ENCODE measurements around the gene SUSD3. TPM values are rescaled to one million over a fixed set of nuclear protein-coding genes. Genes with fewer than 3 reads are reported as not detected.

Gene SUSD3
- total and polyA plus RNA-seq, 2 of the 4 experiments (the other 2 are of a cell fraction), result 0.54 to 1.5 TPM

DNA sequence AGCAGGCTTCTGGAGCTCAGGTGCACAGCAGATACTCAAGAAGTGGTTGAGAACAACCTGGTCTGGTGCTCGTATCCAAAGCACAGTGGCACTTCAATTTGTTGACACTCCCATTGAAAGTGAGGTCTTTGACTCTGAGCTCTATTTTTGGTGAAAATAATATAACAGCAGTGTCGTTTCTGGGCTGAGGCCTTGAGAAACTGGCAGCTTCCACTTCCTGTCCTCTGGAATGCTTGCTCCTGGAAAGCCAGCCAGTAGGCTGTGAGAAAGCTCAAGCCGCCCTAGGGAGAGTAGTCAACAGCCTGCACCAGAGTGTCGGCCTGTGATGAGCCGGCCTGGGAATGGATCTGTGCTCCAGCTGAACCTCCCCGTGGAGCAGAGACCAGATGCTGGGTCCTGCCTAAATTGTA, 6.8 kb upstream of the SUSD3 start:
- no peak overlapping the region for H3K4me3 ChIP-seq (ENCODE audit: insufficient read depth, low read depth, low read length)
- H3K23ac ChIP-seq (ENCODE audit: low read depth, low read length), result no peak overlapping the region
- no peak overlapping the region for H3K4me2 ChIP-seq (ENCODE audit: low read depth, low read length)
- no peak overlapping the region for H2BK5ac ChIP-seq (ENCODE audit: low read depth, low read length, poor library complexity, severe bottlenecking)
- peaks cover 25% of the 10 kb centered on the region for H3K27me3 ChIP-seq (ENCODE audit: control insufficient read depth, insufficient read depth, low read length)
- POLR2A ChIA-PET (ENCODE audit: unreplicated experiment), result no interaction called here
- H4K5ac ChIP-seq (ENCODE audit: low read depth, low read length), result no peak overlapping the region
- dilution Hi-C loops (cut with HindIII; ENCODE audit: low sequenced_read_pairs, unreplicated experiment) (no loop called here), intact Hi-C loops (cut with micrococcal nuclease) (no loop called here), in situ Hi-C loops (cut with MboI; ENCODE audit: low sequenced_read_pairs) (no loop called here)
- H3K18ac ChIP-seq (ENCODE audit: low read depth, low read length), result no peak overlapping the region
- DNase-seq (peak; percentile 33), ATAC-seq (ENCODE audit: low read depth) (peak; percentile 70)
- H2BK15ac ChIP-seq (ENCODE audit: low read depth, low read length), result no peak overlapping the region
- no peaks in the 10 kb centered on the region for H3K4me1 ChIP-seq (ENCODE audit: control insufficient read depth, insufficient read depth, low read length)
- no peak overlapping the region for H2AFZ ChIP-seq (replicated peaks; ENCODE audit: low read length, poor library complexity)
- no peak overlapping the region for H2AK5ac ChIP-seq (ENCODE audit: low read depth, low read length)
- H2BK20ac ChIP-seq (ENCODE audit: low read depth, low read length), result no peak overlapping the region
- H3K14ac ChIP-seq (replicated peaks; ENCODE audit: low read depth, low read length), result no peak overlapping the region
- no TSS peak for BruUV-seq (replicated peaks)
- H4K8ac ChIP-seq (ENCODE audit: low read depth in 2 of 2, low read length in 2 of 2), result no peak overlapping the region
- WGBS, 2 experiments (ENCODE audit: extremely low coverage in 2 of 2, insufficient read length in 1 of 2), result 20% methylated on average over 1 of the region's 6 CpGs; no CpG with 5 or more reads in 1 of the 2 experiments
- H3K4ac ChIP-seq (ENCODE audit: low read depth, low read length), result no peak overlapping the region
- H3K56ac ChIP-seq (ENCODE audit: extremely low read depth, insufficient read depth, low read length), result no peak overlapping the region
- no peak overlapping the region for H2BK120ac ChIP-seq (ENCODE audit: low read depth, low read length)
- no peaks in the 10 kb centered on the region for H3K79me1 ChIP-seq (ENCODE audit: low read depth in 1 of 2, low read length in 2 of 2)
- no peaks in the 10 kb centered on the region for H3K36me3 ChIP-seq (ENCODE audit: control insufficient read depth, insufficient read depth, low read length)
- H3K9me3 ChIP-seq (ENCODE audit: control insufficient read depth, insufficient read depth, low read length), result no peaks in the 10 kb centered on the region
- H4K91ac ChIP-seq (ENCODE audit: insufficient read depth, low read depth, low read length), result no peak overlapping the region
- CTCF ChIA-PET, result interaction anchor here (0.5 kb wide), 1 partner anchor 791 kb away, joined by 3 read pairs; no protein-coding TSS in a partner anchor
- H3K9me1 ChIP-seq (ENCODE audit: insufficient read depth, low read length), result no peaks in the 10 kb centered on the region
- TF ChIP-seq, protein P1, sequence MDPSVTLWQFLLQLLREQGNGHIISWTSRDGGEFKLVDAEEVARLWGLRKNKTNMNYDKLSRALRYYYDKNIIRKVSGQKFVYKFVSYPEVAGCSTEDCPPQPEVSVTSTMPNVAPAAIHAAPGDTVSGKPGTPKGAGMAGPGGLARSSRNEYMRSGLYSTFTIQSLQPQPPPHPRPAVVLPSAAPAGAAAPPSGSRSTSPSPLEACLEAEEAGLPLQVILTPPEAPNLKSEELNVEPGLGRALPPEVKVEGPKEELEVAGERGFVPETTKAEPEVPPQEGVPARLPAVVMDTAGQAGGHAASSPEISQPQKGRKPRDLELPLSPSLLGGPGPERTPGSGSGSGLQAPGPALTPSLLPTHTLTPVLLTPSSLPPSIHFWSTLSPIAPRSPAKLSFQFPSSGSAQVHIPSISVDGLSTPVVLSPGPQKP (IDR thresholded peaks at IDR 0.05; ENCODE audit: borderline replicate concordance, low read depth, low read length), result no peak
- no peak for TF ChIP-seq CTCF (conservative IDR thresholded peaks at IDR 0.05; ENCODE audit: low read depth, low read length)
- TF ChIP-seq BHLHE40 (IDR thresholded peaks at IDR 0.05; ENCODE audit: low read depth, low read length), result no peak
- no peak for TF ChIP-seq FOS (IDR thresholded peaks at IDR 0.05; ENCODE audit: low read depth, low read length)
- no peak for TF ChIP-seq SMC3 (IDR thresholded peaks at IDR 0.05; ENCODE audit: low read depth, low read length)
- no peak for TF ChIP-seq MAZ (IDR thresholded peaks at IDR 0.05; ENCODE audit: borderline replicate concordance, low read depth, low read length)
- no peak for TF ChIP-seq POLR2A (IDR thresholded peaks at IDR 0.05; ENCODE audit: low read depth, low read length)
- no peak for TF ChIP-seq RFX5 (IDR thresholded peaks at IDR 0.05; ENCODE audit: low read depth, low read length)
- no peak for TF ChIP-seq MAFK (IDR thresholded peaks at IDR 0.05; ENCODE audit: low read depth, low read length)
- no peak for TF ChIP-seq USF2 (IDR thresholded peaks at IDR 0.05; ENCODE audit: low read depth, low read length)
- TF ChIP-seq CEBPB (IDR thresholded peaks at IDR 0.05; ENCODE audit: low read depth, low read length), result no peak
- TF ChIP-seq RCOR1 (IDR thresholded peaks at IDR 0.05; ENCODE audit: insufficient replicate concordance, low read length), result no peak
- no peak for TF ChIP-seq MXI1 (IDR thresholded peaks at IDR 0.05; ENCODE audit: borderline replicate concordance, low read depth, low read length)
- TF ChIP-seq NFE2L2 (IDR thresholded peaks at IDR 0.05; ENCODE audit: low read depth, low read length), result no peak
- no peak for TF ChIP-seq RAD21 (IDR thresholded peaks at IDR 0.05; ENCODE audit: low read length)
- H3K9ac ChIP-seq (ENCODE audit: low read depth, low read length), result no peak overlapping the region
- H4K20me1 ChIP-seq (ENCODE audit: insufficient read depth, low read length), result no peaks in the 10 kb centered on the region
- no peak overlapping the region for H3K27ac ChIP-seq (ENCODE audit: insufficient read depth, low read length)
- no peak overlapping the region for H2AK9ac ChIP-seq (replicated peaks; ENCODE audit: low read depth, low read length, poor library complexity)
